ENCODE measurements around the gene GOLGA8T.
"Not testable (repeated sequence)": the region's sequence is repeated elsewhere in the genome, so short reads cannot be mapped to it uniquely, and the experiment has no call there.

GOLGA8T gene

GRCh38 chr15:30191143-30191542, 56.3 kb downstream of the GOLGA8T start:
- not testable (repeated sequence) for DNase-seq (ENCODE audit: low read depth in 2 of 2)

GRCh38 chr15:30191639-30192038, 56.8 kb downstream of the GOLGA8T start:
- DNase-seq (ENCODE audit: low read depth in 2 of 2): not testable (repeated sequence)

GRCh38 chr15:30192119-30192745, 57.4 kb downstream of the GOLGA8T start:
- DNase-seq (ENCODE audit: low read depth in 2 of 2): not testable (repeated sequence)

DNA sequence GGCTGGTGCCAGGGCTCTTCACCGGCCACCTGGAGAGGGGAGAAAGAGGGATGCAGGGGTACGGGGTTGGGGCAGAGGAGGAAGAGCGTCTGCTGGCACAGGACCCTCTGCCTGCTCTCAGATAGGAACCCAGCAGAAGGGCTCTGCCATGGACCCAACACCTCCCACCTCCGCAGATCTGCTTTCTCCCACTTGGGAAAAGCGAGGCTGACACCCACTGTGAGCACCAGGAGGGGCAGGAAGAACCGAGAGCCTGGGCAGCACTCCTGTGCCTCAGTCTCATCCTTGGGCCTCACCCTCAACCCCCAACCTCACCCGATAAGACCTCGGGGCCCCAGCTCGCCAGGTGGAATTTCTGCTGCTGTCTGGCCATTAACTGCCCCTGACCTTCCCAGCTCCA, 58.0 kb downstream of the GOLGA8T start:
- not testable (repeated sequence) for DNase-seq (ENCODE audit: low read depth in 2 of 2)

All from stimulated activated CD4-positive, alpha-beta T cell treated with anti-CD3 and anti-CD28 coated beads, Interleukin-15, amount 100 ng/mL, for 48 hours (primary cell).